ENCODE data around the gene SLC25A25. TPM values are rescaled to one million over a fixed set of nuclear protein-coding genes. Genes with fewer than 3 reads are reported as not detected.
A peak's percentile ranks its signal among the peaks of the same experiment; 100 is the strongest.

The SLC25A25 gene
- total RNA-seq, 1 experiment from 2014 or later = 23.7 TPM

DNA sequence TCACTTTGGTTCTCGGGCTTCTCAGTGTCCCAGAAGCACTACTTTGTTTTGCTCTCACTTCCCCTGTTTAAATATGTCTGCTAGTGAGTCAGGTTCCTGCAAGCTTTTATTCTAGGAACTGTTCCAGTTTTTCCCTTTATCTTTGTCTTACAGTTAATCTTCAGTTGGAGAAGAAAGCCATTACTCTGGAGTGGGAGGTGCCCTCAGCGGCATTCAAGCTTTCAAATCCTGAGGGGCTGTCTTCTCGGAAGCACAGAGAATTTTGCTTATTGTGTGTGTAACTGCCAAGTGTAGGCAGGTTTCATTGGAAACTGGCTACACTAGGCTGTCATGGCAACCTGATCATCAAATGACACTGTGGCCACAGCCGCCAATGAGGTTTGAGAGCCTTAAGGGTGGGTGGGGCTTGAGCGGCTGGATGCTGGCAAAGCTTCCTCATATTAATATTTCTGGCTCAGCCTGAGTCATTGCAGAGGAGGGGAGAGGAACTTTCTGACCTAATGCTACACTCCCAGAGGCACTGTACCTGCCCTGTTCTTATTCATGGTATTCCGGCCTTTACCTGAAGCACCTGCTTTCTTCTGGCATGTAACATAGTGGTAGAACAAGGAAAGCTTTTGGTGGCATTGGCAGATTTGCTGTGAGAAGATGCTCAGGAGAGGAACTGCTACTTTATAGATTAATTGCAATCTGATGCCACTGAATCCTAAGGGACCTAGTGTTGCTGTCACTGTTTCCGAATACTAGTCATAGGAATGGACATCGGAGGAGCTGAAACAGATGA is 26.3 kb downstream of the SLC25A25 start:
- Histone ChIP-seq H3K4me3 (ENCODE audit: insufficient read depth, low read depth, low read length) (no peak overlapping the region), H3K27me3 (ENCODE audit: control insufficient read depth, insufficient read depth, low read length) (no peaks in the 10 kb centered on the region), H3K36me3 (replicated peaks; ENCODE audit: control insufficient read depth, insufficient read depth, low read length) (no peaks in the 10 kb centered on the region; the same call in 1 of the 2 replicates)
- peak; percentile 80 for DNase-seq

DNA sequence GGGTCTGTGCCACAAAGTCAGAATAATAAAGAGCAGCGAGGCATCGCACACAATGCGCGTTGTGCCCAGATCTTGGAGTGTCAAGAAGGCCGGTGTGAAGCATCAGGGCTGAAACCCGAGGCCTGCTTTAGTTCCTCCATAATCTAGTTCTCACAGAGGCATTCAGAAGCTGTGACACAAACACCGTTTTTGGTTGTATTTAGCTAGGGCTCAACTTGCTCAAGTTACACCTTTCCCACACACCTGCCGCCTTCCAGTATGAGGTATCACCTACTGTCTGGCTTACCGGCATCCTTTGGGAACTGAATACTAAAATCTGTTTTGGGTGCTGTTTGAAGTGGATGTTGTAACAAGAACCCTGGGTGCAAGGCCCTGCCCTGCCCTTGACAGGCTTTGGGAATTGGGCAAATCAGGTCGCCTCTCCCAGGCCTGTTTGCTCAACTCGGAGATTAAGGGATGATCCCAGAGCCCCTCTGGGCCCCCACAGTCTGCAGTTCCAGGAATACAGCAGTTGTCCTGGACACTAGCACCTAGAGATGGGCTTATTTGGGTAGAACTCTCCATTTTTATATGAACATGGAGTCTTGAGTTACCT is 27.0 kb downstream of the SLC25A25 start:
- Histone ChIP-seq H3K4me3 (ENCODE audit: insufficient read depth, low read depth, low read length) (no peak overlapping the region), H3K27me3 (ENCODE audit: control insufficient read depth, insufficient read depth, low read length) (no peaks in the 10 kb centered on the region), H3K36me3 (replicated peaks; ENCODE audit: control insufficient read depth, insufficient read depth, low read length) (no peaks in the 10 kb centered on the region; the same call in 1 of the 2 replicates)
- DNase-seq = no peak

DNA sequence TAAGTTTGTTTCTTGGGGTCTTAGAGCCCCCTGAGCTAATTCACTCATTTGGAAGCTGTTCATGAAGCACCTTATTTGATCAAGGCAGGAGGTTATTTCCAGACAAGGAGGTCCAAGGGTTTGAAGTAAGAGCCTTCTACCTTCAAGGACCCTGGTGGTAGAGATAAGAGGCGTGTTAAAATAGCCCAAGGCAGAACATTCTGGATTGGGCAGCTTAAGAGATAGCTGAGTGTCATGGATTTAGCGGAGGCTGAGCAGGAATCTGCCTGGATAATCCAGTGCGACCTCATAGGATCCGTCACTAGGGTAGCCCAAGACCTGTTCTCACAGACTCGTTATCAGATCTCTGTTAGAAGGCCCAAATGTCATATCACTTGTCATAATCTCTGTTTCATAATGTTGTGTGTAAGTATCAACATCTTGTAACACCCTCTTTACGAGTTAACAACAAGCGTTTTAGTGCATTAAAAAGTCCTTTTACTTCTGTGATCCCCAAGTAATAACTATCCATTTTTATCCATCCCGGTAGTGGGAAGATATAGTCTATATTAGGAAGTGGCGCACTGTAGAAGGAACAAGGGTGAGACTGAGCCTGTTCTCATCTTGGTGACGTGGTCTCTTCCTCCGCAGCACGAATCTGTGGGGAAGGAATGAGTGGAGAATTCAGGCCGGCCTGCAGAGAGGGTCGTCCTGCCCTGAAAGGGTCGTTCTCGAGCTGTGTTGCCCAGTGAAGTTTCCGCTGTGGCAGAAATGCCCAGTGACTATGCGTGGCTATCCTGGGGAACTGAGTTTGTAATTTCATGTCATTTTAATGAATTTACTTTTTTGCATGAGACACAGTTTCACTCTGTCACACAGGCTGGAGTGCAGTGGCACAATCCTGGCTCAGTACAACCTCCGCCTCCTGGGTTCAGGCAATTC is 28.8 kb downstream of the SLC25A25 start:
- Histone ChIP-seq H3K27me3 (ENCODE audit: control insufficient read depth, insufficient read depth, low read length) (no peaks in the 10 kb centered on the region), H3K4me3 (ENCODE audit: insufficient read depth, low read depth, low read length) (no peak overlapping the region), H3K36me3 (replicated peaks; ENCODE audit: control insufficient read depth, insufficient read depth, low read length) (peaks cover 9% of the 10 kb centered on the region)
- DNase-seq = no peak

DNA sequence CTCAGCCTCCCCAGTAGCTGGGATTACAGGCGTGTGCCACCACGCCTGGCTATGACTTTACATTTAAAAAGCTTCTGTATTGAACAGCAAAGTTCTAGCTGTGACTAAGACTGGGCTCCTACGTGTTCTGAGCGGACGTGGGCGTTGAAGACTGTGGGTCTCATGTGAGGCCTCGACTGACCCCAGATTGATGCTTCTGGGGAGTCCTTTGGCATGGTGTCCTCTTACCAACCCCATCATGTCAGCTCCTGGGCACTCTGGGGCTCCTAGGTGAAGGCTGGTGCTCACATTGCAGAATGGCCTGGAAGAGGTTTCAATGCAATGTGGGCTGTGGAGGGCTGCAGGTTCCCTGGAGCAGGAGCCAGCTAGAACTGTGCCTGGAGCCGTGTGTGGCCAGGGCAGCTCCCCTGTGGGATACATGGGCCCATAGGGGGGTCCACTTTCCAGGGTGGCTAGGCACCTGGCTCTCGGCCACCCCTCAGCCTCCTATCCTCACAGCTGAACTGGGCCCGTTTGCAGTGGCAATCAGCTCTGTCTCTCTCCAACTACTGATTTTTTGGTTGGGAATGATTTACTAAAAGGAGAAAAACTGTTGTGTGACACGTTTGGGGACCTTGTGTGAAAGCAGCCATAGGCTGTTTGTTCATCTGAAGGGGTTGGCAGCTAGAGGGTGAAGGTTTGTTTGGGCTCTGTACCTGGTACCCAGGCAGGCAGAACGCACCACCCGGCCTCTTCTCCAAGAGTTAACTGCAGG is 29.7 kb downstream of the SLC25A25 start:
- H3K36me3 ChIP-seq (replicated peaks; ENCODE audit: control insufficient read depth, insufficient read depth, low read length) = peaks cover 16% of the 10 kb centered on the region
- H3K27me3 ChIP-seq (ENCODE audit: control insufficient read depth, insufficient read depth, low read length) = no peaks in the 10 kb centered on the region
- H3K4me3 ChIP-seq (ENCODE audit: insufficient read depth, low read depth, low read length) = no peak overlapping the region
- DNase-seq = peak; percentile 32

DNA sequence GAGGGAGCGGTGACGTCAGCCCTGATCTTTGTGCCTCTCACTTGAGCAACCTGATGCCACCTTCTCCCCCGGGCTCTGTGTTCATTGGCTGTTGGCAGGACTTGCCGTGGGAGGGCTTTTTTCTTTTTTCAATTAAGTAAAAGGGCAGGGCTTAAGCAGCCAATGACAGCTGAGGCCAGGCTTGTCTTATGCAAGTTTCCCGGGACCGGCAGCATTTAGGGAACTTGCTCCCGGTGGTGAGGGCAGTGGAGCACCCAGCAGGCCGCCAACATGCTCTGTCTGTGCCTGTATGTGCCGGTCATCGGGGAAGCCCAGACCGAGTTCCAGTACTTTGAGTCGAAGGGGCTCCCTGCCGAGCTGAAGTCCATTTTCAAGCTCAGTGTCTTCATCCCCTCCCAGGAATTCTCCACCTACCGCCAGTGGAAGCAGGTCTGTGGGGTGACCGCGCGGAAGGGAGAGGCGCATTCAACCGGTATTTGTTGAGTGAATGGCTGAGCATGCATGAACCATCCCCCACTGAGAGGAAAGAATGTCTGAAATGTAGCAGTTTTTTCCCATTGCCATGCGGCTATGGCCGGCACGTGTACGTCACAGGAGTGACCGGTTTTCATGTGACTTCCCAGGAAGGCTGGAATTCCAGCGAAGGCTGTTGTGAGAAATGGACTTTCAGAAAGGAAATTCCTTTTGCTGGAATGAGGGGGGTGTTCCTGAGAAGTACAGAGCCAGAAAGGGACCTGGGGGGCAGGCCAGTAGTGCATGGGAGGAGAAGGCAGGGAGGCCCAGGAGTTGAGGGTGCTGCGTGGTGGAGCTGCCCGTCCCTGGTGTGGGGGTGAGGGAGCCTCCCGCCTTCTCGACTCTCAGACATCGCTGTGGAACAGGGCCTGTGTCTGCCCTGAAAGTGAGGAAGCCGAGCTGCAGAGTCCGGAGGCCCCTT is 30.5 kb downstream of the SLC25A25 start:
- Histone ChIP-seq H3K4me3 (ENCODE audit: insufficient read depth, low read depth, low read length) (peak overlapping the region; percentile 63), H3K27me3 (ENCODE audit: control insufficient read depth, insufficient read depth, low read length) (no peaks in the 10 kb centered on the region), H3K36me3 (replicated peaks; ENCODE audit: control insufficient read depth, insufficient read depth, low read length) (peaks cover 17% of the 10 kb centered on the region)
- peak; percentile 94 for DNase-seq

DNA sequence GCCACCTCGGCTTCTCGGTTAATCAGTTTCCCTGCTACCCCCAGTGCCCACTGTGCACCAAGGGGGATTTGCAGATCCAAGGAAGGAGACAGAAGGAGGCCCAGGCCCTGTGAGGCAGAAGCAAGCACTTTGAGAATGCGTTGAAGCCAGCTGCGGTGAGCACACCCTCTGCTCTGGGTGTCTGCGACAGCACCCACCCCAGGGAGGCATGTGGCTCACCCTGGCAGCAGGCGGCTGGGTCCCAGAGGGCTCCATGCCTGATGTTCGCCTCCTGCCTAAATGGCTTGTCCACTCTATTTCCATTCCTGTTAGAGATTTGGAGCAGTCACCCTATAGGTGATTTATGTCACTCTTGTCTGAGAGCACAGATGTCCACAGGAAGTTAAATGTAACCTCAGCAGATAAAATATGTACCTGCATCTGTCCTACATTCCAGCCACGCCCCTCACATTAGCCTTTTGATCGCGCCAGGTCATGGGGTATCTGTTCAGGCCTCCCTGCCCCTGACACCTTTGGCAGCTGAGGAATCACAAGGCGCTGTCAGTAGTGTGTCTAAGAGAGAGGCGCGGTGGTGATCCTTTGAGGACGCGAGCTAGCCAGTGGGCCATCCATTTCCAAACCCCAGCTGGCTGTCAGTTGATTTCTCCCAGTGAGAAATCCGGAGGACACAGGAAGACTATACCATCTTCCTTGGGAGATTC is 31.3 kb downstream of the SLC25A25 start:
- H3K27me3 ChIP-seq (ENCODE audit: control insufficient read depth, insufficient read depth, low read length) = no peaks in the 10 kb centered on the region
- peaks cover 22% of the 10 kb centered on the region for H3K36me3 ChIP-seq (replicated peaks; ENCODE audit: control insufficient read depth, insufficient read depth, low read length)
- peak; percentile 36 for DNase-seq
- H3K4me3 ChIP-seq (ENCODE audit: insufficient read depth, low read depth, low read length) = peak overlapping the region; percentile 63; the same call in 1 of the 2 replicates

DNA sequence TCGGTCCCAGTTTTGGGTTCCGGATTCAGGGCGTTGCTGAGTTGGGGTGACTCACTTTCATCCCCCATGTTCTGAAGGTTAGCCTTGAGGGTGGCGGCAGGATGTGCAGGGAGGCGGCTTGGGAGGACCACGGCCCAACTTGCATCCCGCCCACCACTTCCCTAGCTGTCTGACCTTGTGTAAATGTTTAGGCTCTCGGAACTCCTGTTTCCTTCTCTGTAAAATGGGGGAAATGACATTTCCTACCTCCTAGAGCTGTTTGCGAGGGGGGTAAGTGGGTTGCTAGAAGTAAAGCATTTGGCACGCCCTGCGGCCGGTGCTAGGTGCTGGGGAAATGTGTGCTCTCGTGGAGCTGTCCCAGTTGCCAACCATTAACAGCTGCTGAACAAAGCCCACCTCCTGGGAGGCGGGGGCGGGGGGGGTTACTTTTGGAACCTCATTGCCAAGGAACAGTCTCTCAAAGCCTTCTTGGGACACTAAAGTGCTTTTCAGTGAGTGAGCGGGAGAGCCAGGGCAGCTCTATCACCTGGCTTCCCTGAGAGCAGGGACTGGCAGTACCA is 32.0 kb downstream of the SLC25A25 start:
- Histone ChIP-seq H3K27me3 (ENCODE audit: control insufficient read depth, insufficient read depth, low read length) (no peaks in the 10 kb centered on the region), H3K36me3 (replicated peaks; ENCODE audit: control insufficient read depth, insufficient read depth, low read length) (peaks cover 23% of the 10 kb centered on the region), H3K4me3 (ENCODE audit: insufficient read depth, low read depth, low read length) (no peak overlapping the region)
- DNase-seq = no peak

DNA sequence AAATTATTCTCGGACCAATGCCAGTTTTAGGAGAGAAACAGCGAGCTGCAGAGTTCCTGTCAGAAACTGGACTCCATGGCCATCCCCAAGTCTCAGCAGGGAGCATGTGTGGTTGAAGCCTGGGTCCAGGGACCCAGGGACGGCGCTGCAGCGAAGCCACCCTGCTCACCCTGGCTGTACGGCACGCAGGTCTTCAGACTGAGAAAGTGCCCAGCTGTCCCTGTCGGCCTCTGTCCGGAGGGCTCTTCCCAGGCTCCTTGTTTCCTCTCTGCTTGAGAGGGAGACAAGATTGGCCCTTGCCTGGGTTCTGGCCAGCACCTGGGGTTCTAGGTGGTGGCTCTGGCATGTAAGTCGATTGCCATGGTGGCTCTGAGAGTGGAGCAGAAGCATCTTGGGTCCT is 32.5 kb downstream of the SLC25A25 start:
- H3K27me3 ChIP-seq (ENCODE audit: control insufficient read depth, insufficient read depth, low read length) = no peaks in the 10 kb centered on the region

DNA sequence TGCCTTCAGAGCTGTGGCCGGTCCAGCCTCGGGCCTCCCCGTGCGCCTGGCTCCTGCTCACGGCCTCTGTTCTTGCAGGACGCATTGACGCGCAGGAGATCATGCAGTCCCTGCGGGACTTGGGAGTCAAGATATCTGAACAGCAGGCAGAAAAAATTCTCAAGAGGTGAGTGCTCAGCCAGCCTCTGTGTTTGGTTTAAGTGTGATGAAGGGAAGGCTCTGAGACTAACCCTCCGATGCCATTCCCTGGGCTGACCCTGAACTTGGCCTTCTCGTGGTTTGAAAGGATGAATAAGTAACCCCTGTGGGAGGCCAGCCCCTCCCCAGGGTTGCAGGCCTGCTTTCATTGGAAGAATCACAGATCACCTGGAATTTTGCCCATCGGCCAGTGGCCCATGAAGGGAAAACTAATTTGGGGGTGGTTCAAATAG is 33.2 kb downstream of the SLC25A25 start:
- no peaks in the 10 kb centered on the region for H3K27me3 ChIP-seq (ENCODE audit: control insufficient read depth, insufficient read depth, low read length)
- no peak for DNase-seq

More for the DNA sequence above, 32.5 kb downstream of the SLC25A25 start:
- DNase-seq = no peak
- peaks cover 26% of the 10 kb centered on the region for H3K36me3 ChIP-seq (replicated peaks; ENCODE audit: control insufficient read depth, insufficient read depth, low read length)
- H3K4me3 ChIP-seq (ENCODE audit: insufficient read depth, low read depth, low read length) = no peak overlapping the region

DNA sequence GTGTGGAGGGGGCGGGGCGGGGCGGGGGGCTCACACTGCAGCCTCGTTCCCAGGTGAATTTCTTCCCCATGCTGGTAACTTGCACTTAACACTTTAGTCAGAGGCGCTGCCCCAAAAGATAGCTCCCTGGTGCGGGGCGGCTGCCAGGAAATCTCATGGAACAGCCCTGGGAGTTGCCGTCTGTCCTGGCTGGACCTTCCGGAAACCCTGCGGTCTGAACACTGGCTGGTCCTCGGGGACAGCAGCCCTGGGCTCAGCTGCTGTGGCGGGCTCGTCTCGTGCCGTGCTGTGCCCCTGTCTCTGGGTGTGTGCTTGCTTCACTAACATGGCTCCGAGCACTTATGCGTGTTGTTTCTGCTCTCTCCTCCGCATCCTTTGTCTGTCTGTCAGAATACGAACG is 33.7 kb downstream of the SLC25A25 start:
- Histone ChIP-seq H3K36me3 (replicated peaks; ENCODE audit: control insufficient read depth, insufficient read depth, low read length) (peaks cover 29% of the 10 kb centered on the region), H3K27me3 (ENCODE audit: control insufficient read depth, insufficient read depth, low read length) (no peaks in the 10 kb centered on the region), H3K4me3 (ENCODE audit: insufficient read depth, low read depth, low read length) (no peak overlapping the region)
- no peak for DNase-seq

More for the DNA sequence above, 33.2 kb downstream of the SLC25A25 start:
- H3K4me3 ChIP-seq (ENCODE audit: insufficient read depth, low read depth, low read length) = no peak overlapping the region
- H3K36me3 ChIP-seq (replicated peaks; ENCODE audit: control insufficient read depth, insufficient read depth, low read length) = peaks cover 28% of the 10 kb centered on the region

DNA sequence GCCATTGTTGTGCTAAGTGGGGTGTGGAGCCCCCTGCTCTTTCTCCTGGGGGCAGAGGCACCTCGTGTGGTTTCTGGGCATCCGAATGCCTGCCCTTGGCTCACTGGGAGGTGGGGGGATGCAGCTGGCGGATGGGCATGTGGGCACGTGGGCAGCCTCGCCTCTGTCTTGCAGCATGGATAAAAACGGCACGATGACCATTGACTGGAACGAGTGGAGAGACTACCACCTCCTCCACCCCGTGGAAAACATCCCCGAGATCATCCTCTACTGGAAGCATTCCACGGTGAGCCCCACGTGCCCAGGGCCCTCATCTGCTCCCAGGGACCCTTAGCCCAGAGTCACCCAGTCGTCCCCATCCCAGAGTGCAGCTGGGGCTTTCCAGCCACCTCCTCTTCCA is 34.2 kb downstream of the SLC25A25 start:
- H3K36me3 ChIP-seq (replicated peaks; ENCODE audit: control insufficient read depth, insufficient read depth, low read length) = peaks cover 29% of the 10 kb centered on the region
- no peaks in the 10 kb centered on the region for H3K27me3 ChIP-seq (ENCODE audit: control insufficient read depth, insufficient read depth, low read length)
- H3K4me3 ChIP-seq (ENCODE audit: insufficient read depth, low read depth, low read length) = no peak overlapping the region
- peak; percentile 36 for DNase-seq

DNA sequence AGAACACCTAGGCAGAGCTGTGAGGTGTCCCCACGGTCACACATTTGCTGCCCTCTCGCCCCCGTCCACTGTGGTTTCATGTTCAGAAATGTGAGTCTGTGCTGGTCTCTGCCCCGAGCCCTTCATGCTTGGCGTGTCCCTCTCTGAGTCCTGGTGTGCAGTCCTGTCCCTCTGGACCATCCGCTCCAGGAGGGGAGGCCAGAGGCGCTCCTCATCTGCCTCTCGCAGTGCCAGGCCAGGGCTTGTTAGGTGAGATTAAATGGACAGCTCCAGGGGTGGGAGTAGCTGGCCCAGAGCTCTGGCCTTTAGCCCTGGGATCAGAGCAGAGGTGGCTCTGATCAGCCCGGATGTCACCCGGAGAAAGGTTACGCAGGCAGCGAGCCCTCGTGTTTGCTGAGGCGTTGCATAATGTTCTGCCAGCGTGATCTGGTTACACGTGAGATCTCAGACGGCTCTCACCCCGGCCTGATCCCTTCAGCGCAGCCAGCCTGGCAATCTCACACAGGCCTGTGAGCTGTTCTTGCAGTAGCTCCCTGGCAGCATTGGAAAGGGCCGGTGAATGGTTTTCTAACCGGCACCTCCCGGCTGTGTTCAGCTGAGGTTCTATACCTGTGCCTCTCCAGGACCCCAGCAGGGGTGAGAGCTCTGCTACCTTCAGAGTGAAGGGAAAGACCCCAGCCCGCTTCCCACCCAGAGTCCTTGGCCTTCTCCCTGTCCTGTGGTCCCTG is 35.0 kb downstream of the SLC25A25 start:
- Histone ChIP-seq H3K4me3 (ENCODE audit: insufficient read depth, low read depth, low read length) (no peak overlapping the region), H3K27me3 (ENCODE audit: control insufficient read depth, insufficient read depth, low read length) (no peaks in the 10 kb centered on the region), H3K36me3 (replicated peaks; ENCODE audit: control insufficient read depth, insufficient read depth, low read length) (peaks cover 35% of the 10 kb centered on the region)
- DNase-seq = peak; percentile 37
